ENCODE measurements around the gene HOXB3. TPM values are rescaled to one million over a fixed set of nuclear protein-coding genes. Genes with fewer than 3 reads are reported as not detected.

Gene HOXB3
- total RNA-seq, 1 experiment from 2014 or later: 151 TPM

GRCh38 chr17:48636177-48637018 lies 46.4 kb upstream of the HOXB3 start:
- no peak overlapping the region for H3K27ac Mint-ChIP-seq (ENCODE audit: unreplicated experiment)
- H3K4me1 Mint-ChIP-seq (ENCODE audit: low read depth, unreplicated experiment): peaks cover 16% of the 10 kb centered on the region
- DNase-seq: no peak
- H3K27me3 Mint-ChIP-seq (ENCODE audit: unreplicated experiment): no peaks in the 10 kb centered on the region
- BruUV-seq (replicated peaks): no TSS peak
- peak; percentile 17 for TF ChIP-seq CTCF (IDR thresholded peaks at IDR 0.05; ENCODE audit: unreplicated experiment)
- CTCF ChIA-PET: interaction anchor here (0.7 kb wide), 1 partner anchor 259 kb away, joined by 3 read pairs; no protein-coding TSS in a partner anchor
- intact Hi-C loops (cut with micrococcal nuclease; ENCODE audit: unreplicated experiment): no loop called here
- no peaks in the 10 kb centered on the region for H3K9me3 Mint-ChIP-seq (ENCODE audit: low read depth, unreplicated experiment)
- no peak overlapping the region for H3K4me3 Mint-ChIP-seq (ENCODE audit: low read depth, unreplicated experiment)
- peaks cover 45% of the 10 kb centered on the region for H3K36me3 Mint-ChIP-seq (ENCODE audit: insufficient read depth, unreplicated experiment)

GRCh38 chr17:48634493-48635208 lies 44.6 kb upstream of the HOXB3 start:
- no TSS peak for BruUV-seq (replicated peaks)
- Mint-ChIP-seq H3K36me3 (ENCODE audit: insufficient read depth, unreplicated experiment) (peaks cover 50% of the 10 kb centered on the region), H3K4me1 (ENCODE audit: low read depth, unreplicated experiment) (peaks cover 7% of the 10 kb centered on the region), H3K27ac (ENCODE audit: unreplicated experiment) (no peak overlapping the region), H3K9me3 (ENCODE audit: low read depth, unreplicated experiment) (no peaks in the 10 kb centered on the region), H3K27me3 (ENCODE audit: unreplicated experiment) (no peaks in the 10 kb centered on the region), H3K4me3 (ENCODE audit: low read depth, unreplicated experiment) (no peak overlapping the region)
- TF ChIP-seq CTCF (IDR thresholded peaks at IDR 0.05; ENCODE audit: unreplicated experiment): no peak
- DNase-seq: no peak
- CTCF ChIA-PET: interaction anchor here (0.5 kb wide), 1 partner anchor 543 kb away, joined by 3 read pairs; no protein-coding TSS in a partner anchor
- intact Hi-C loops (cut with micrococcal nuclease; ENCODE audit: unreplicated experiment): no loop called here

- intact Hi-C loops (cut with micrococcal nuclease; ENCODE audit: unreplicated experiment): no loop called here
- Mint-ChIP-seq H3K36me3 (ENCODE audit: insufficient read depth, unreplicated experiment) (peaks cover 54% of the 10 kb centered on the region), H3K4me3 (ENCODE audit: low read depth, unreplicated experiment) (no peak overlapping the region), H3K9me3 (ENCODE audit: low read depth, unreplicated experiment) (no peaks in the 10 kb centered on the region), H3K27ac (ENCODE audit: unreplicated experiment) (no peak overlapping the region), H3K27me3 (ENCODE audit: unreplicated experiment) (no peaks in the 10 kb centered on the region), H3K4me1 (ENCODE audit: low read depth, unreplicated experiment) (no peaks in the 10 kb centered on the region)
- TF ChIP-seq CTCF (IDR thresholded peaks at IDR 0.05; ENCODE audit: unreplicated experiment): no peak
- no peak for DNase-seq
- BruUV-seq (replicated peaks): no TSS peak
- CTCF ChIA-PET: no interaction called here
Observed at GRCh38 chr17:48633266-48633677, 43.2 kb upstream of the HOXB3 start.

GRCh38 chr17:48632579-48633265 lies 42.7 kb upstream of the HOXB3 start:
- Mint-ChIP-seq H3K4me1 (ENCODE audit: low read depth, unreplicated experiment) (no peaks in the 10 kb centered on the region), H3K9me3 (ENCODE audit: low read depth, unreplicated experiment) (no peaks in the 10 kb centered on the region), H3K4me3 (ENCODE audit: low read depth, unreplicated experiment) (no peak overlapping the region), H3K27ac (ENCODE audit: unreplicated experiment) (no peak overlapping the region), H3K36me3 (ENCODE audit: insufficient read depth, unreplicated experiment) (peaks cover 56% of the 10 kb centered on the region), H3K27me3 (ENCODE audit: unreplicated experiment) (no peaks in the 10 kb centered on the region)
- no peak for DNase-seq
- CTCF ChIA-PET: interaction anchor here (0.6 to 1.4 kb wide), 2 partner anchors 14 to 17 kb away, joined by 3 to 4 read pairs; partner anchors contain the start of gene HOXB8
- no peak for TF ChIP-seq CTCF (IDR thresholded peaks at IDR 0.05; ENCODE audit: unreplicated experiment)
- no TSS peak for BruUV-seq (replicated peaks)
- intact Hi-C loops (cut with micrococcal nuclease; ENCODE audit: unreplicated experiment): no loop called here

Data from Calu3 (cell line).